GF-D8 (cell line): ENCODE measurements around the gene CDYL.
"Not testable (repeated sequence)": the region's sequence is repeated elsewhere in the genome, so short reads cannot be mapped to it uniquely, and the experiment has no call there.

Source experiments
- DNase-seq: peaks from one replicate; lab custom pipeline; 2025; lab: John Stamatoyannopoulos, UW

The CDYL gene

DNA sequence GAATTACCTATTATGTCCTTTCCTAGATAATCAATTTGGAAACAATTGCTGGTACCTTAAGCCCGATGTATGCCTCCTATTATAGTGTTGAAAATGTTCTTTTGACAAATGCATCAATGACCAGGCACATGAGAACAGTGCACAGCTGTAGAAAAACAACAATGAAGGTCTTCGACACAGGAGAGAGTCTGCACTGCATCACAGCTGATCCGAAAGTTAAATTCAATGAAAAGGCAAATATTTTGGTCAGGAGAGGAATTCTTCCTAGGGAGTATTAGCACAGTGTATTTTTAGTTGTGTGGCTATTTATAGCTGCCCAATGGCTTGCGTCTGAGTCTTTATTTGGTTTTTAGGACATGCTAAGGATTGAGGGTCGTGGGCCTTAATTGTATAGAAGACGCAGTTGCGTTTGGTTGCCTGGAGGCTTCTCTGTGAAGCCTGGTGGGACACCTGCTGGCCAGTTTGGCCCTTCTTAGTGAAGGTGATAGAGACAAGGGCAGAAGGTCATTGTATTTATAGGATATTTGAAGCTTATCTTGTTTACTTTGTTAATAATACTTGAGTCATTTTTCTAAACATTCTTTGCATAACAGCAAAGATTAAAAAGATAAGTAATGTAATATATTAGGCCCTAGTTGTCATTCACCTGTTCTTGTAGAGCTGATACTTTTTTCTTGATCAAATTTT, 72.3 kb downstream of the CDYL start:
- no peak for DNase-seq

DNA sequence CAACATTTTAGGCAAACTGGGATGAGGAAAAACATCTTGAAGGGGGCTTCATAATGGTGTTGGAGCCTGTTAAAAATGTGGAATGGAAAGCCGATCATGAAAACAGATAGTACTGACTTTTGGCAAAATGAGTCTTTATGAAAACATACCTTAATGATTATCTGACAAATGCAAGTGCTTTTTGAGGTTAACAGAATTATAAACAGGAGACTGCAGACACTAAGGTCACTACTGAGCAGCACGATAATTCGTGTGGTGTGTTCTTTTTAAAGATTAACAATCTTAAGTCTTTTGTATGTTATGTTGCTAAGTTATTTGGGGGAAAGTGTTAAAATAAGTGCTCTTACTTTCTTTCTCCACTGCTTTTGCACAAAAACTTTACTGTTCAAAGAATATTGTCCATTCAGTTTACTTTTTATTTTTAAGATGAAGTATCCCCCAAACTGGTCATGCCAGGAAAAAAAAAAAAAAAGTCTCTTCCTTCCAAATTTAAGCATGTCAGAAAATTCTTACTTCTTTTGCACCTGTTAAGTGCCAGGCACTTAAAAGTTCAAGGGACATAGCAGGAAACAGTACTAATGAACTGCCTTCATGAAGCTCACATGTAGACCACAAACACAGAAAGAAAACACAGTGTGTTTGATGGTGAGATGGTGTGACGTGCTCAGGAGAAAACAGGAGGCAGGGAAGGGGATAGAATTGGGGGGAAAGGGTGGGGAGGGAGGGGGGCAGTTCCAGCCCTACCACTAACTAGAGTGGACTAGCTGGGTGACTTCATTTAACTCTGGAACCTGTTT, 73.2 kb downstream of the CDYL start:
- no peak for DNase-seq

DNA sequence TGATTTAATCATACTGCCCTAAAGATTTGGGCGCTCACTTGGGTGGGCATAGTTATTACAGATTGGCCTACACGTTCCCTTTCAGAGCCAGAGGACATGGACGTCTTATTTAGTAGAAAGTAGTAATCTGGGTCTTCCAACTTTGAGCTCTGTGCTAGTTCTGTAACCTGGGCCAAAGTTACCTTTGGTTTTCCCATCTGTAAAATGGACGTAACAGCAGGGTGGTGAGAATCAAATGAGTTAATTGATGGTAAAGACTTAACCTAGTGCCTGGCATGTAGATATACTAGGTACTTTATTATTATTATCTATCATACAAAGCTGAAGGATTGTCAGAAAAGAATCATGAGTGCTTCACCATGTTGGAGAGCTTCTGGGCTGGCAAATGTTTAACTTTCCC, 74.8 kb downstream of the CDYL start:
- DNase-seq: no peak

DNA sequence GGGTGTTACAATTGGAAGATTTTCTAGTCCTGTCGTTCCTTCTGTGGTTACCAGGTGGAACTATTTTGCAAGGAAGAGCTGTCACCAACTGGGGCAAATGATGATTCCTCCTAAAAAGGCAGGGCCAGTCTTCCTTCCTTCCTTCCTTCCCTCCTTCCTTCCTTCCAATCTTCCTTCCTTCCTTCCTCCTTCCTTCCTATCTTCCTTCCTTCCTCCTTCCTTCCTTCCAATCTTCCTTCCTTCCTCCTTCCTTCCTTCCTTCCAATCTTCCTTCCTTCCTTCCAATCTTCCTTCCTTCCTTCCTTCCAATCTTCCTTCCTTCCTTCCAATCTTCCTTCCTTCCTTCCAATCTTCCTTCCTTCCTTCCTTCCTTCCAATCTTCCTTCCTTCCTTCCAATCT, 76.0 kb downstream of the CDYL start:
- DNase-seq: not testable (repeated sequence)

DNA sequence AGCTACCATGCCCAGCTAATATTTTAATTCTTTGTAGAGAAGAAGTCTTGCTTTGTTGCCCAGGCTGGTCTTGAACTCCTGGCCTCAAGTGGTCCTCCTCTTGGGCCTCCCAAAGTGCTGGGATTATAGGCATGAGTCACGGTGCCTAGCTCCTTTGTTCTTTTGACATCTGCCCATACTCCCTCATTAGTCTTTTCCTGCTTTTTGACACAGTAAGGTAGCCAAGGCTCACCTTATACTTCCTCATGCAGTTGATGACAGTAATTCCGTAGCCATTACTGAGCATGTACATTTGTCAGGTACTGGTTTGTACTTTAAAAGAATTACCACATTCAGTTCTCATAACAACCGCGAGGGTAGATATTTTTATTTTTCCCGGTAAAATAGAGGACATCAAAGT, 76.7 kb downstream of the CDYL start:
- DNase-seq: no peak

DNA sequence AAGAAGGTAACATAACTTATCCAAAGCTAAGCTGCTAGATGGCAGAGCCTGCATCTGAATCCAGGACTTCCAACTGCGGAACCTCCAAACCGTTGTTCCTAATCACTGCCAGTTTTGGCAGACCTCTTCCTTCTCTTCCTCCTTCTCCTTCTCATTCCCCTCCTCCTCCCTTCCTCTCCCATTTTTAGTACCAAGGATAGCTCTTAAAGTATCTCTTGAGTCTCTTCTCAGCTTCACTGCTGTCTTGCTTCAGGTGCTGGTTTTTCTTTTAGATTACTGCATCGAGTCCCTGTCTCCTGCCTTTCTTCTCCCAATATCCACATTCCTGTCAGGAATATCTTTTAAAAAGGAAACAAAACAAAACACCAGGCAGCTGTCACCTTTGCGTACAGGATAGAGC, 77.1 kb downstream of the CDYL start:
- DNase-seq: no peak

DNA sequence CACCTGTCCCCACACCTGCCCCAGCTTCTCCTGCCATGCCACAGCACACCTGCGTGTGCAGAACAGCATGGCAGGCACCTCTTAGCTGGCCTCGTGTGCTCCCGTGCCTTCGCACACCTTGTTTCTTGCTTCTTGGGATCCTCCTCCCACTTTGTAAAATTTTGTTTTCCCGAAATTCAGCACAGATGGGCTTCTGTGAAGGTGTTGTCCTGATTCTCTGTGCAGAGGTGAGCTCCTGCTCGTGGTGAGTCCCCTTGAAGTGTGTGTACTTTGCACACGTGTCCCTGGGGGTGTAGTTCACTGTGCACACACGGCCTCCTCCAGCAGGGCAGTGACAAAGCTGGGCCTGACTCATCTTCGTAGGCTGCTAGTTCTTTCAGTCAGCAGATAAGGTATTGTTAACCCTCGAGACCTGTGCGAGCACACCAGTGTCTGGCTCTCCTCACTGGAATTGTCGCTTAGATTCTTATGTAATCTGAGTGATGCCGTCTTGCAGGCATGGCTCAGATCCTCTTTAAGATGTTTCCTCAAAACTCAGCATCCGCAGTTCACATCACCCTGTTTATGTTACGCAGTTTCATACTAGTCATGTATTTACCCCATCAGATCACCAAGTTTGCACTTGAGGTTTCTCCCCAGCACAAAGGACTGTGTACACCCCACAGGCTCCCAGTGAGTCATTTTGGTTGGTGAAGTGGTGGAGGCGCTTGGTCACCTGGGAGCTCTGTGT, 77.7 kb downstream of the CDYL start:
- DNase-seq: no peak

DNA sequence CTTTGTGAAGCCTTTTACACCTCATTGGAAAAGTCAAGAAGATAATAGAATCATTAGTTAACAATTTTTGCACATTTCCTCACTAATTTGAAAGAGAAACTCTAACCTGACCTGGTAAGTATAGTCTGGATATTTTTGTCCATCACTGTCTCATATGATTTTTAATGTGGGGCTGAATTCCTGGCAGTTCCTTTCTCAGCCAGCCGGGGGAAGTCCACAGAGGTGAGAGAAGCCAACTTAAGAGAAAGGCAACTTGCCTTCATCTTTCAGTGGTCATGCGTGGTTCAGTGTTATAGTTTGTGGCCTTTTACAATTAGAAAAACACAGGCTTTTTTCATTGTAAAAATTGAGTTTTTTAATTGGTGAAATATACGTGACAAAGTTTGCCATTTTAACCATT, 80.6 kb downstream of the CDYL start:
- DNase-seq: no peak

DNA sequence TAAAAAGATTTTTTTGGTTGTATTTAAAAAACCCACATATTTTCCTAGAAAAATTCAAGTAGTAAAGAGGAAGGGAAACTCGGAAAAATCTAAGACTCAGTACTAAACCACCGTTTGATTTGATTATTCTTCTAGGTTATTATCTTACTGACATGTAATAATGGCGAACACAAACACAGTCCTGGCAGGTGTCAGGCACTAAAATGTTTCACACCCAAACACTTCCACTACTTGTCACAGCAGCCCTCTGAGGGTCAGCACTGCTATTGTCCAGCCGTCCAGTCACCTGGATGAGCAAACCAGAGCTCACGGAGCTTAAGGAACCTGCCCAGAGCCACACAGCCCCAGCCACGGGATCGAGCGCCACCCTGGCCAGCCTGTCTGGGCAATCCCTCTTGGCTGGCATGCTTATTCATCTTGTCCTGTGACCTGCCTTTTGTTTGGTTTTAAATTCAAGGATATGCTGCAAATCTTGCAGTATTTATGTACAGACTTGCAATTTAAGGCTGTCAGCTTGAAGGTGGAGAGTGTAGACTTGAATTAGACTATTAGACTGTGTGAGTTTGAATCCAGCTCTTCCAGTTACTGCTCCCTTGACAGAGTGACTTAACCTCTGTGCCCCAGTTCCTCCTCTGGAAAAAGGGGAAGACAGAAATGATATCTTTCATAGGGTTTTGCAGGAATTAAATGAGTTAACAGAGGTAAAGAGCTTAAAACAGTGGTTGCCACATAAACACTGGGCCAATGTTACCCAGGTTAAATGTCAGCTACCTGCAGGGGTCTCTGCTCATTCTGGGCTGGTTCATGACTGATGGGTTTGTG, 82.2 kb downstream of the CDYL start:
- DNase-seq: no peak

DNA sequence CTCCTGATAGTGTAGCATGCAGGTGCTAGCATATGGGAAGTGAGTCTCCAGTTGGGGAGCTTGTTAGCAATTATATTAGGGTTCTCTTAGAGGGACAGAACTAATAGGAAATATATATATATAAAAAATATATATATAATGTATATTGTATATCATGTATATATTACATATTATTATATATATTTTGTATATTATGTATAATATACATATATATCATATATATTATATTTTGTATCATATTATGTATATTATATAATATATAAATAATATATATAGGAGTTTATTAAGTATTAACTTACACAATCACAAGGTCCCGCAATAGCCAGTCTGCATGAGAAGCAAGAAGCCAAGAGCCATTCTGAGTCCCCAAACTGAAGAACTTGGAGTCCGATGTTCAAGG, 84.2 kb downstream of the CDYL start:
- no peak for DNase-seq

DNA sequence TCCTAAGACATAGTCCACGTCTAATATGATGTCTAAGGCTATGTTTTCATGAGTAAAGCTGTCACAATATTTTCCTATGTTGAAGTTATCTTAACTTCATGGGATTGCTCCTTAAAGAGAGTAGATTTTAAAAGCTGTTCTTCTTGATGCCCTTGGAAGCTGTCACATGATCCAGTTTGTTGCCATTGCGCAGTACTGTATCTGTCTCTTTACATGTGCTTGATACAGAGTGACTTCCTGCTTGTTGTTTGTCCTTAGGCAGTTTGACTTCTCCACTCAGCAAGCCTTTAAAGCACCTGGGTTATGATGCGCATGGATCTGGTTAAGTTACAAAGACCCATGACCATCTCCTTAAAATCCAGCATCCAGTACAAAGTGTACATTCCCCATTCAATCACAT, 85.4 kb downstream of the CDYL start:
- DNase-seq: no peak

DNA sequence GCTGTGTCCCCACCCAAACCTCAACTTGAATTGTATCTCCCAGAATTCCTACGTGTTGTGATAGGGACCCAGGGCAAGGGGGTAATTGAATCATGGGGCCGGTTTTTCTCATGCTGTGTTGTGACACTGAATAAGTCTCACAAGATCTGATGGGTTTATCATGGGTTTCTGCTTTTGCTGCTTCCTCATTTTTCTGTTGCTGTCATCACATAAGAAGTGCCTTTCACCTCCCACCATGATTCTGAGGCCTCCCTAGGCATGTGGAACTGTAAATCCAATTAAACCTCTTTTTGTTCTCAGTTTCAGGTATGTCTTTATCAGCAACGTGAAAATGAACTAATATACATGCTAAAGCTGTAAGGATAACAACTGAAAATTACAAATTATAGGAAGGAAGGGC, 88.3 kb downstream of the CDYL start:
- DNase-seq: peak; percentile 56

DNA sequence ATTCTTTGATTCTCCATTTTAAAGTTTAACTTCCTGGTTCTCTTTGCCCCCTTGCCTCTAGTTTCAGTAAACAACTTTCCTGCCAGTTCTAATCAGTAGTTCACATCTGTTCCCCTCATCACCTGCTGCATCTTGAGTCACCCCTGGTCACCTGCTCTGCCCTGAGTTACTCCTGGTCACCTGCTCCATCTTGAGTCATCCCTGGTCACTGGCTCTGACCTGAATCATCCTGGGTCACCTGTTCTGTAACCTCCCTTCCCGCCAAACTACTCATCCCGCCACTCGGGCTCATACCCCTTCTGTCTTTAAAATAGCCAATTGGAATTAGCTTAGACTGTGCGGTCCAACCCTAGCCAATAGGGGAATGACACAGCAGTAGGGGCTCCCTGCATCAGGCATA, 88.8 kb downstream of the CDYL start:
- DNase-seq: not testable (repeated sequence)

DNA sequence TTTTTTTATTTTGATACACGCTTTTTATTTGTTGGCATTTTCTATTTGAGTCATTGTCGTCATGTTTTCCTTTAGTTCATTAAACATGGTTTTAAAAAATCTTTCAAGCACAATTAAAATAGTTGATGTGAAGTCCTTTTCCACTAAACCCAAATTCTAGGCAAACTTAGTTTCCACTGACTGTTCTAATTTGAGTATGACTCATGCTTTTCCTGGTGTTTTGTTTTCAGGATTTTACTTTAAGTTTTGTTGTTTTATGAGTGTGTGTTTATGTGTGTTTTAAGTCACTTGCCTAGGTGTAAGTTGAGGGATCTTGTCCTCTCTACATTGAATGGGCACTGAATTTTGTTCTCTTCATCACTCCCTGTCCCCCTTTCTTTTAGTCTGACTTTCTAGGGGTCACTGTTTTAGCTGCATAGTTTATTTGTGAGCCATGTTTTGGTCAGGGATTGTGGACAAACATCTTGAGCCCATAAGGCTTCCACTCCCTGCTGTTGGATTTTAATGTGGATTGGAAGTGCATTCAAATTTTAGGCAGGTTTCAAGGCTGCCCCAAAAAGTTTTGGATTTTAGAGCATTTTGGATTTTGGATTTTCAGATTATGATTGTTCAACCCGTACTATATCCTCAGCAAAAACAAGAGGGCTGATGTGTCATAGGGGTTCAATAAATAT, 94.8 kb downstream of the CDYL start:
- DNase-seq: no peak

DNA sequence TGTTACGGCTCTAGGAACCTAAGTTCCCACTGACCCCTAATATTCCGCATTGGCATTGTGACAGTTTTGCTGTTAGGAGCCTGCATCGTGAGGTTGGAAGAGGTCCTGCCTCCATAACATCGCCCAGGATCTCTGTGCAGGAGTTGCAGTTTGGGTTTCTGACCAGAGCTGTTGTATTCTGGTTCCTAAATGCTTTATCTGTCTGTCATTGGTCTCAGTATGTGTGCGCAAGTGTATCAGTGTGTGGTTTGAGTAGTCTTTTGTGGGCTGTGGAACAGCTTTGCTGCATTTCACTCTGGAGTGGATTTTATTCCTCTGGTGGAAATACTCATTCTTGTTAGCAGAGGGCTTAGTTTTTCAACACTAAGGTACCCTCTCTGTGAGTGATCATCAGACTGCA, 95.6 kb downstream of the CDYL start:
- no peak for DNase-seq

DNA sequence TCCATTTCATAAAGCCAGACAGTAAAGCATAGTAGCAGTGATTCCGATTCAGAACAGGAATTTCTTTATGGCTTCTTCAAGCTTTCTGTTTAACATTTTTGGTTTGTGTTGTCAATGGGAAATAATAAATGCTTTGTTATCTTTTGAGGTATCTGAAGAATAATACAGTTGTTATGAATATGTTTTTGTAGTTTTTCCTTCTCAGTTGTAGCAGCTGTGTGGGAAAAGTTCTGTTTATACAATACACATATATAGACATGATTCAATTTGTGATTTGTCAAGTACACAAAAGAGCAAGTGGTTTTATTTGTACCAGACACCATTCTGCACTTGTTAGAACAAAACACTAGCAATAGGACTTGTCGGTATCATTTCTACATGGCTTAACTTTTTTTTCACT, 96.6 kb downstream of the CDYL start:
- no peak for DNase-seq

DNA sequence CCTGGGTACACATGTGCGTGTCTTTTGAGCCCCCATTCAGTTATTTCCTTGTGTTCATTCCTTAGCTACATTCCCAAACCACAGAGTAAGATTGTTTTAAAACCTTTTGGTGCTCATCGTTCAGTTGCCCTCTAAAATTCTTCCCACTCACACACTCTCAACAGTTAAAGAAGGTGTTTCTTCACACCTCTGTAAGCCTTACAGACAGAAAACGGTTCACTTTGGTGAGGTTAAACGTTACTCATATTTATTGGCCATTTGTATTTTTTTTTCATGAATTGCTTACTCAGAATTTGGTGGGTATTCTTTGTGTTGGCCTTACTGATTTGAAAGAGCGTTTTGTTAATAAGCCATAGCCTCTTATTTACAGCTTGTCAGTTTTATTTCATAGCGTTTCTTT, 97.7 kb downstream of the CDYL start:
- DNase-seq: no peak

DNA sequence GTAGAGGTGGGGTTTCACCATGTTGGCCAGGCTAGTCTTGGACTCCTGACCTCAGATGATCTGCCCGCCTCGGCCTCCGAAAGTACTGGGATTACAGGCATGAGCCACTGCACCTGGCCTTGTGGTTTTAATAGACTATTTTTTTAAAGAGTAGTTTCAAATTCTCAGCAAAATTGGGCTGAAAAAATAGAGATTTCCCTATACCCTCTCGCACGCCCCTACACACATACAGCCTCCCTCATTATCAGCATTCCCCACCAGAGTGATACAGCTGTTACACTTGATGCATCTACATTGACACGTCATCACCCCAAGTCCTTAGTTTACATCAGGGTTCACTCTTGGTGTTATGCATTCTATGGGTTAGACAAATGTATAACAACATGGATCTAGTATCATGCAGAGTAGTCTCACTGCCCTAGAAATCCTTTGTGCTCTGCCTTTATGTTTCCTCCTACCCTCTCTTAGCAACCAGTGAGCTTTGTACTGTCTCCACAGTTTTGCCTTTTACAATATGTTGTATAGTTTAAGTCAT, 103.6 kb downstream of the CDYL start:
- no peak for DNase-seq

DNA sequence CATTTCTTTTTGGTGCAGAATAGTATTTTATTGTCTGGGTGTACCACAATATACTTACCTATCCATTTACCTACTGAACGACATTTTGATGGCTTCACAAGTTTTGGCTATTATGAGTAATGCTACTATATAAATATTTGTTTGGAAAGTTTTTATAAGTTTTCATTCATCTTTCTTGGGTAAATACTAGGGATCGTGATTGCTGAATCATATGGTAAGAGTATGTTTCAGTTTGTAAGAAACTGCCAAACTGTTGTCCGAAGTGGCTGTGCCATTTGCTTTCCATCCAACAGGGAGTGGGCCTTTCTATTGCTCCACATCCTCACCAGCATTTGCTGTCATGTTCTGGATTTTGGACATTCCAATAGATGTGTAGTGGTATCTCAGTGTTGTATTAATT, 104.2 kb downstream of the CDYL start:
- no peak for DNase-seq

DNA sequence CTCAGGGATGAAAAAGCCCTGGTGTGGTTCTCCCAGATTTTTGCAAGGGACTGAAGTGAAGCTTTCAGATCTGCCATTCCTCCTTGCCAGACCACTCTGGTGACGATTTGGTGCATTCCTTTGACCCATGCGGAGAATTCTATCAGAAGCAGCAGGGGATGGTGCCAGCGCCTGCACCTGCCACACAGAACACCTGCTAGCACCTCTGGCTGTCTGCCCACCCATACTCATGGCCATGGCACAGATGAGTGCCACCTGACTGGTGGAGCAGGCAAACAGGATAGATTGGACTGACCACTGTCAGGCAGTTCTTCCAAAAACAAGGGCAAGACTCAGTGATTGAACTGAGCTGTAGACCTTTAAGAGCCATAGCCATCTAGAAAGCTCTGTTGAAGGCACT, 107.1 kb downstream of the CDYL start:
- no peak for DNase-seq

DNA sequence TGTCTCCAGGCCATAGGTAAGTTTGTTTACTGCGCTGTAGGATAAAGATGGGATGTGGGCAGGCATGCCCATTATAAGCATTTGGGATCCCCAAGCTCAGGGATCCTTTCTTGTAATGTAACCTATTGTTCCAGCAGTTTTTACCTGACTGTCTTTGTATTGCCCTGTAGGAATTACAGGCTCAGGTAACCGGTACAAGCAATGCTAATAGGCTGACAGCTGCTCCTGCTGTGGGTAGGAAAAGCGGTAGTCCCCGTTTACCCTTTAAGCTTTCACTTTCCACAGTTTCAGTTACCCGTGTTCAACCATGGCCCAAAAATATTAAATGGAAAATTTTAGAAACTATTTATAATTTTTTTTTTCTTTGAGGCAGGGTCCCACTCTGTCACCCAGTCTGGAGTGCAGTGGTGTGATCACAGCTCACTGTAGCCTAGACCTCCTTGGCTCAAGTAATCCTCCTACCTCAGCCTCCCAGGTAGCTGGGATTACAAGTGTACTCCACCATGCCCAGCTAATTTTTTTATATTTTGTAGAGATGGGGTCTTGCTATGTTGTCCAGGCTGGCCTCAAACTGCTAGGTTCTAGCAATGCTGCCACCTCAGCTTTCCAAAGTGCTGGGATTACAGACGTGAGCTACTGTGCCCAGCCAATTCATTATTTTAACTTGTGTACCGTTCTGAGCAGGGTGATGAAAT, 108.6 kb downstream of the CDYL start:
- DNase-seq: no peak
